HL-60/S4 treated with phorbol 12-myristate 13-acetate at 8.2 ng/mL for 4 days and 3 days (cell line): ENCODE measurements around the gene CD38.
"Not testable (repeated sequence)": the region's sequence is repeated elsewhere in the genome, so short reads cannot be mapped to it uniquely, and the experiment has no call there.

Source experiments
- in situ Hi-C: fragments of 300-500 bp; cut with MboI; formaldehyde crosslinking; loops from 2 replicates; pipeline ENCODE4 v1.15.0; 2022; ENCODE audit warnings: low sequenced_read_pairs

Gene CD38

DNA sequence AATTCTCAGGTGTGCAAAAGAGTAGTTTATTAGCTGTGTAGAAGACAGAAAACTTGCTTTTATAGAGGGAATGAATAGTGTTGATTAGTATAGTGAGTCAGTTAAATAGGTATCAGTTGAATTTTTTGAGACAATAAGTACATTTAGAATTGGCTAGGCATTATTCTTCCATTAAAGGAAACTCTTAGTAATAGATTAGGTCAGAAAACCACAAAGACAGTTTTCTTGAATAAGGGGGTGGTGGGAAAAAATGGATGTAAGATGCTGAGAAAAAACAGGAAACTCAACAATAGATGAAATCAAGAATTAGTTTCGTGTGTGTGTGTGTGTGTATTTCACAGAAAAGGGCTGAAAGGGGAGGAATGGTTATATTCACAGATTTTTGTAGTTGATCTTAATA is 16.8 kb downstream of the CD38 start:
- in situ Hi-C loops, result no loop called here

DNA sequence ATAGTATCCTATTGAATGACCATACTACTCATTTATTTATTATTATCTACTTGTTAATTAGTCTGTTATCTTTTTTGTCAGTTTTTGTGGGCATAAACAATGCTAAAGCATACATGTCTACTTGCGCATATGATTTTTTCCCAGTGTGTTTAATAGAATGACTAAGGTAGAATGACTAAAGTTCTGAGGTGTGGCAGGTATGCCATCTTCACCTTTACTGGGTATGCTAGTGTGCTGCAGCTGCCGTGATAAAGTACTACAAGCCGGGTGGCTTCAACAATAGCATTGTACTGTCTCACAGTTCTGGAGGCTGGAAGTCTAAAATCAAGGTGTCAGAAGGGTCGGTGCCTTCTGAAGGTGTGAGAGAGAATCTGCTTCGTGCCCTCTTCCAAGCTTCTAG is 19.2 kb downstream of the CD38 start:
- in situ Hi-C loops, result no loop called here

DNA sequence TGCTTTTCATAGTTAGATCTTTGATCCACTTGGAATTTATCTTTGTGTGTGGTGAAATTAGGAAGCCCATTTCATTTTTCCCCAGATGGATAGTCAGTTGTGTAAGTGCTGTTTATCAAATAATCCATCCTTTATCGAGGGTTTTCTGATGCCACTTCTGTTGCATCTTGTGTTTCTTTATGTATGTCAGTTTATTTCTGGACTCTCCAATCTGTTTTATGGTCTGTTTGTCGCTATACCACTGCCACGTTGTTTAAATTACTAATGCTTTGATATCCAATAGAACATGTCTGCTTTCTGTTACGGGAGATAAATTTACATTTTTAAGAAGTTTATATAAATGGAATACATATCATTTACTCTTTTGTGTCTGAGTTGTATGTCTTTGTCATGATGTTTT is 21.0 kb downstream of the CD38 start:
- in situ Hi-C loops, result no loop called here

DNA sequence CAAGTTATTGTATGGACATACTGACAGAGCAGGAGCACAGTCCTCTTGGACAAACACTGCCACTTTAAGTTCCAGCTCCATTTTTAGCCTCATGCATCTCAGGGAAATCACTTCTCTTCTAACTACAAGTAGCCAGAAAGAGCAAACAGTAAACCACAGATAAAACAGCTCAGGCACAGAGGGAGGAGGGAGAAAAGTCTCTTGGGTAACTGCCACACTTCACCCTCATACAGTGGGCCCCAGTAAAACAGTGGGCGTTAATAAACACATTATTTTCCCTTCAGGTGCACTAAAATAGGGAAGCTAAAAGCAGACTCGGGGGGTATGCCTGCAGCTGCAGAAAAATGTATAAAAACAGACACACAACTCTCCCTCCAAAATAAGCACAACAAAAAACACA is 21.6 kb downstream of the CD38 start:
- in situ Hi-C loops, result no loop called here

DNA sequence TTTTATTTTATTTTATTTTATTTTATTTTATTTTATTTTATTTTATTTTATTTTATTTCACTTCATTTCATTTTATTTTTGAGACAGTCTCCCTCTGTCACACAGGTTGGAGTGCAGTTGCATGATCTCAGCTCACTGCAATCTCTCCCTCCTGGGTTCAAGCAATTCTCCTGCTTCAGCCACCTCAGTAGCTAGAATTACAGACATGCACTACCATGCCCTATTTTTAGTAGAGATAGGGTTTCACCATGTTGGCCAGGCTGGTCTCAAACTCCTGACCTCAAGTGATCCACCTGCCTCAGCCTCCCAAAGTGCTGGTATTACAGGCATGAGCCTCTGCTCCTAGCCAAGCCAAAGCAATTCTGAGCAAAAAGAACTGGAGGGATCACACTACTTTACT is 24.4 kb downstream of the CD38 start:
- in situ Hi-C loops, result not testable (repeated sequence)

DNA sequence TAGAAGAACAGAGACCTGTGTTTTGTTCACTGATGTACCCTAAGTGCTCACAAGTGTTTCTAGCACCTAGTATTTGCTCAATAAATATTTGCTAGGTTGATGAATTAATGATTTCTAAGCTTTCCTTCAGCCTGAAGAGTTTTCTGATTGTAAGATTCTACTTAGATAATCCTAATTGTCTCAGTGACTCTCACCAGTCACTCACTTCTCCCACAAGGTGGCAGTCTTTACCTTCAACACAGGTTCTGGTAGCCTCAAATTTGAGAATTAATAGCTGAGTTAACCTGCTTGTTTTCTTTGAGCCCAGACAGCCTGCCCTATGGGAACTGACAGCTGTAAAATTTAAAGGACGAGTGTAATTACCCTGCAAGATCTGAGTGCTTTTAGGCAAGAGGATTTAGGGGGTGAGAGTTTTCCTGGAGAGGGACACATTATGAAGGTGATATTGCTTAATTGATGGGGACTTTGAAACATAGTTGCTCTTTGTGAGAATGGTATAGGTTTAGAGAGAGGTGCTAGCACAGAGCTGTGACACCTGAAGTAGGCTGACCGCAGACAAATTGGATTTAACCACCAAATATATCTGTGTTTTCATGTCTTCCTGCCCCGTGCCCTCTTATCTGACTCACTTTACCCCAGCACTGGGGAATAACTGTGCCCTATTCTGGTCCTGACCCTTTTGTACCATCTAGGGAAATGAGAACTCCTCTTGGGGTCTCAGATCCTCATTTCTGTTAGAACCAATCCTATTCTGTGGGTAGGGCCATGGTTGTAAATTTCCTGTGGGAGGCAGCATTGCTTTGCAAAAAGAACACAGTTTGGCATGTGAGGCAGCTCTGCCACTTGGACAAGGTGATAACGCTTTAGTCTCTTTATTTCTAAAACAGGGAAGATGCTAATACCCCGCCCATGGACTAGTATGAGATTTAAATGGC is 27.7 kb downstream of the CD38 start:
- in situ Hi-C loops, result no loop called here

DNA sequence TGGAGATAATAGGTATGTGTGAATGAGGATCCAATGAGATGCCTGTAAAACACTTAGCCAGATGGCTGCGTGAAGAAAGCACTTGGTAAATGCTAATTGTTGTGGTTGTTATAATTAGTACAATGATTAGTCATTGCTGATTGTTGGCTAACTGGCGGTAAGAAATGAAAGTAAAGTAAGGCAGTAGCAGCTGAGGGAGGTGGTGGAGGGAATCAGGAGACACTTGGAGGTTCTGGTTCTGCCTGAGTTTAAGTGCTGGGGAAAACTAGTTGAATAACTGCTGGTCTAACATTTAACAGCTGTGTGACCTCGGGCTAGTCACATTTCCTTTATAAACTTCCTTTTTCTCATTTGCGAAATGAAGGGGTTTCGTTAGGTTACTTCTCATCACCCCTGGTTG is 30.9 kb downstream of the CD38 start:
- in situ Hi-C loops, result no loop called here

DNA sequence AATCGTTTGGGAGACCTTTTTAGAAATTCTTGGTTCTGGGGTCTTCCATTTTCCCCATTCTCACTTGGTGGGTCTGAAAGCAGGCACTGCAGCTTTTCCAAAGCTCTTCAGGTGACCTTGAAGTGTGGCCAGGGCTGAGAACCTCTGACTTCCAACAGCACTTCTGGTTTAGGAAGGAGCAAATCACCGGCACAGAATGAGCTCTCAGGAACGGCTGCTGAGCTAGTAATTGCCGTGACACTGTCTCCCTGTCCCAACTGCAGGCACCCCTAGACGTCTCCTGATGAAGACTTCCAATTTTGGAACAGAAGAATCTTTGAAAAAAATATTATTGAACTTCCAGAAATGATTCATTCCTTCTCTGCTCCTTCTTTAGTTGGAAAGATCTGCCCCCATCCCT is 31.3 kb downstream of the CD38 start:
- in situ Hi-C loops, result no loop called here

DNA sequence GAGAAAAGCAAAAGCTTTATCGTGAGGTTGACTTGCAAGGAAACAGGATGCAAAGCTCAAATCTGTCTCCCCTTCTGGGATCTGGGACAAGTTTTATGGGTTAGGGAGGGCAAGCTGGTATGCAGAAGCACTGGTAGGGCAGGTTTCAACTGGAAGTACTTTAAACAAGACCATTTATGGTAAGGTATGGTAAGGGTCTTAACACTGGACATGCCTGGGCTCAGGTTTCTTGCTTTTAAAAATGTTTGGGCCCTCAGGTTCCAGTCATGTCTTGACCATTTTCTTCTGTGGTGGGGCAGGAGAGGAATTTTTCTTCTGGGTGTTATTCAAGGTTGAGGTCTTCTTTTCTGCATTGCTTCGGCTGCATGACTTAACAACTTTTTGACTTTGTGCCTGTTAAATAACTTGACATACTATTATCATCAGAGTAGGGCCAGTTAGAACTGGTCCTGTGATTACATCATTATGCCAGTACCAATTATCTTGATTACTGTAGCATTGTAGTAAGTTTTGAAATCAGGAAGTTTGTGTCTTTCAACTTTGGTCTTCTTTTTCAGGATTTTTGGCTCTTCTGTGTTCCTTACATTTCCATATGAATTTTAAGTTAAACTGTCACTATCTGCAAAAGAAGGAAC is 33.7 kb downstream of the CD38 start:
- in situ Hi-C loops, result no loop called here

DNA sequence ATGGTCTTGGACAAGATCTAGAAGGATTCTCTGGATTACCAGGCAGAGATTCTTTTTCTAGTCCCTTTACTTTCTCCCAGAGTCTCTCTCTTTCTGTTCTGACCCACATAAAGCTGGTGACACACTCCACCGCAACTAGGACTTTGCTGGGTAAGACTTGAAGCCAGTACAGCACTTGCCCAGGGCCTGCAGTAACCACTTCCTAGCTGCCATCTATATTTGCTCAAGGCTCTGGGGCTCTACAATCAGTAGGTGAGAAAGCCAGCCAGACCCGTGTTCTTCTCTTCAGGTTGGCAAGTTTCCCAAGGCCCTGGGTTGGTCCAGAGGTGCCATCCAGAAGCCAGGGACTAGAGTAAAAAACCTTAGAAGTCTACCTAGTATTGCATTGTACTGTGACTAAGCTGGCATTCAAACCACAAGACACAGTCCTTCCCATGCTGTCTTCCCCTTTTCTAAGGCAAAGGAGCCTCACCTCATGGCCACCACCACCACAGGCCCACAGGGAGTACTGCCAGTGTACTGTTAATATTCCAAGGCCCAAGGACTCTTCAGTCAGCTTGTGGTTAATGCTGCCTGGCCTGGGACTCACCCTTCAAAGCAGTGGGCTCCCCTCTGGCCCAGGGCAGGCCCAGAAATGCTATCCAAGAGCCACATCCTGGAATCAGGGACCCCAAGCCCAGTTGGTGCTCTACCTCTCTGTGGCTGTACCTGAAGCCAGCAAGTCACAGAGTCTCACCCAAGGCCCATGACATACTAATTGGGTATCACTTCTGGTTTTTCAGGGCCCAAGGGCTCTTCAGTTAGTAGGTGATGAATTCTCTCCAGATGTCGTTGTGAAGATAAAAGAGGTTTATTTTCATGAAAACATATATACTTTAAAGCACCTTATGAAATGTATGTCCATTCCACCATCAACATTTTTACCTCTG is 54.7 kb downstream of the CD38 start:
- in situ Hi-C loops, result no loop called here

DNA sequence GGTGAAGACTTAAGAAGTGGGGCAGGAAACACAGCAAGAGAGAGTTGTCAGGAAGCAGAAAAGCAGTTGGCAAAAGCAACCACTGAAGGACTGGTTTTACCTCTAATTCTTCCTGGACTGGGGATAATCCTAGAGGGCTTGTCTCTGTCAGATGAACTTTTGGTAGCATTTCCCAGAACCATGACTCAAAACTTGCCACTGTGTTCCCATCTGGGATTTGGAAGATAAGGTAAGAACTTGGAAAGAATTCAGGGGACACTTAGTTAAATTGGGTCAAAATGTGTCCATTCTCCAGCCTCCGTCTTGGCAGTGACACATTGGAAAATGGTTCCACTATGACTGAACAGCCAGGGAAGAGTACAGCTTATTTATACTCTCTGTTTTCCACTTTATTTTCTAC is 55.7 kb downstream of the CD38 start:
- in situ Hi-C loops, result no loop called here

DNA sequence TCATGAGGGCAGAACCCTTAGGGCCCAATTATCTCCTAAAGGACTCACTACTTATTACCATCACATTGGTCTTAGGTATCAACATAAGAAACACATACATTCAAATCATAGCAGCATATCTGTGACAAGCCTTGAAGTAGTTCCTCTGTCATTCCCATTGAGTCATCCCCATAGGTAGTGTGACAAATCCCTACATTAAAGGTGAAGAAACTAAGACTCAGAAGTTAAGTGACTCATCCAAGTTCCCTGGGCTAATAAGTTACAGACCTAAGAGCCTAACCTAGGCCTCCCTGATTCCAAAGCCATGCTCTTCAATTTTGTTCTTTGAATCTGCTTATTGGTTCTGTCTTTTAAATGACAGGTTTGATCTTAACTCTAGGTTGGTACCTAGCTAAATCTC is 58.2 kb downstream of the CD38 start:
- in situ Hi-C loops, result no loop called here

DNA sequence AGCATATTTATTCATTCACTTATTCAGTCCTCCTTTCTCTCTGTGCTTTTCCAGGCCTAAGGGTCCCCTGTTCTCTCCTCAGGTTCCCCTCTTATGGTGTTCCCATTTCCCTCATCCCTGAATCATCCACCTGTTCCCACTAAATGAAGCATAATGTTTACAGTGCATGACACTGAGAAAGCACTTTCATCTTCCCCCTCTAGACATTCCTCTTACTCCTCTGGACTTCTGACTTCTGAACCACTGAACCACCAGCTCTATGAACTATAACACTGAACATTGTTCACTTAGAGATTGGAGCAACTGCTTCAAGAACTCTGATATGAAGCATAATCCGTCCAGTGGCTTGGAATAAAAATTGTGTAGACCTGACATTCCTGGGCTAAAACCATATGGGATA is 59.5 kb downstream of the CD38 start:
- in situ Hi-C loops, result no loop called here

DNA sequence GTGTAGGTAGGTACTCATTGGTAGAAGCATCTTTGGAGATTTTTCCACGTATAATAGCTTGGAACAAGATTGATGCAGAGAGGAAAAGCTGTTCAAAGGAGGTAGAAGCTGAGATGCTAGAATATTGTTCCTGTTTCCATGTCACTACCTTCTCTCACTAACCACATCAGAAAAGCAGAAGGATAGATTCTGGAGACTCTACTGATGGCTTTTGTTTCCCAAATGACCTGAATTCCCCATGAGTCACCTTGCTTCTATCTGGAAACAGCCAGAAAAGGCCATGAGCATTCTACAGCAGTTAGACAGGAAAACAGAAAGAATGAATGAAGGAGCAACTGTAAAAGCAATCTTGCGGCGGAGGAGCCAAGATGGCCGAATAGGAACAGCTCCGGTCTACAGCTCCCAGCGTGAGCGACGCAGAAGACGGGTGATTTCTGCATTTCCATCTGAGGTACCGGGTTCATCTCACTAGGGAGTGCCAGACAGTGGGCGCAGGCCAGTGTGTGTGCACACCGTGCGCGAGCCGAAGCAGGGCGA is 63.1 kb downstream of the CD38 start:
- in situ Hi-C loops, result not testable (repeated sequence)

DNA sequence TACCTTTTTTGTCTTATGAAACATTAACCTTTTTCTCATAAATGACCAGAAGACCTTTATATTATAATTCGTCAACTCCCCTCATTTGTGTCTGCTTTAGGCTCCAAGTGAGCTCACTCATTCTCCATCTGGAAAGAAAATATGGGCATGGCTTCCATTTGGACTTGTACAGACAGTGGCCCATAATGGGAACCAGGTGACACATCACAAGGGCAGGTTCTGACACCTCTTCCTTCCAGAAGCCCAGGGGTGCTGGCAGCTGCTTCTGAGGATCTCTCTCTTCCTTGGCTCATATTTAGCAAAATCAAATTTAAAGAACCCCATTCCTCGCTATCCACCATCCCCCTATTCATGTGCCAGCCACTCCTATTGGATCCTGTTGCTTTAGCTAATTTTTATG is 69.6 kb downstream of the CD38 start:
- in situ Hi-C loops, result no loop called here

DNA sequence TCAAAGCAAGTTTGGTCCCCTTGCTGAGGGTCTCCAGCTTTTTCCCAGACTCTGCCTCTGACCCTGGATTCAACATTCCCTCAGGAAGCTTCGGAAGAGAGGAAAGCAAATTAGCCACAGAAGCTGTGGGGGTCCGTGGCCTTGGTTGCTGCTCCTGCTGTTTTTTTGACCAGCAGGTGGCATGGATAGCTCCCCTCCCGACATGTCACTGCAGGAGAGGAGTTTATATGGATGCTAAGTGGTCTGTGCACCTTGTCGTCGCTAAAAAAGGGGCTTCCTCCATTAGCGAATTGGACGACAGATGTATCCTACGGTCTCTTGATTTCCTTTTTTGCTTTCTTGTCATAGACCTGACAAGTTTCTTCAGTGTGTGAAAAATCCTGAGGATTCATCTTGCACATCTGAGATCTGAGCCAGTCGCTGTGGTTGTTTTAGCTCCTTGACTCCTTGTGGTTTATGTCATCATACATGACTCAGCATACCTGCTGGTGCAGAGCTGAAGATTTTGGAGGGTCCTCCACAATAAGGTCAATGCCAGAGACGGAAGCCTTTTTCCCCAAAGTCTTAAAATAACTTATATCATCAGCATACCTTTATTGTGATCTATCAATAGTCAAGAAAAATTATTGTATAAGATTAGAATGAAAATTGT is 70.2 kb downstream of the CD38 start:
- in situ Hi-C loops, result no loop called here

DNA sequence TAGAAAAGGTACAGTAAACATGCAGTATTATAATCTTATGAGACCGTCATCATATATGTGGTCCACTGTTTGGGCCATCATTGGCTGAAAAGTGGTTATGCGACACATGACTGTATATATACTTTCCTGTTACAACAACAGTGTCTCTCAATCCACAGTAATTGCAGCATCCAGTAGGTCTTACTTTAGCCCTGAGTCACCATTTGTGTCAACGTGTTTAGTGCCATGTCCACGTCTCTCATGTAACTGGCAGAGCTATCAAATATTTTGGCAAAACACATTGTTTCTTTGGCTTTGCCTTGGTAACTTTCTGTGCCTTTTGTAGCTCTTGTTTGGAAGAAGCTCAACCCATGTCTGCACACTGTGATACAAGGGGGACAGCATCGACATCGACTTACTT is 73.8 kb downstream of the CD38 start:
- in situ Hi-C loops, result loop anchor here (25.0 kb wide), 1 partner anchor 615 kb away; no protein-coding TSS in a partner anchor

DNA sequence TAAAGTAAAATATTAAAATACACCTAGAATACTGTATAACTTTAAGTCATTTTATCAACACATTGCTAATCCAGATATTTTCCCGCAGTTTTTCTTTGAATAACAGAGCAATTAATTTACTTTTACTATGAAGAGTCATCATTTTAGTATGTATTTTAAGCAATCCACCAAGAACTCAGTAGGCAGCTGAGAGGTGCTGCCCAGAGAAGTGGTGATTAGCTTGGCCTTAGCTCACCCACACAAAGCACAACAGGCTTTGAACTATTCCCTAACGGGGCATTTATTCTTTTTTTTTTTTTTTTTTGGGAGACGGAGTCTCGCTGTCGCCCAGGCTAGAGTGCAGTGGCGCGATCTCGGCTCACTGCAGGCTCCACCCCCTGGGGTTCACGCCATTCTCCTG is 74.4 kb downstream of the CD38 start:
- in situ Hi-C loops, result loop anchor here (25.0 kb wide), 1 partner anchor 615 kb away; no protein-coding TSS in a partner anchor

DNA sequence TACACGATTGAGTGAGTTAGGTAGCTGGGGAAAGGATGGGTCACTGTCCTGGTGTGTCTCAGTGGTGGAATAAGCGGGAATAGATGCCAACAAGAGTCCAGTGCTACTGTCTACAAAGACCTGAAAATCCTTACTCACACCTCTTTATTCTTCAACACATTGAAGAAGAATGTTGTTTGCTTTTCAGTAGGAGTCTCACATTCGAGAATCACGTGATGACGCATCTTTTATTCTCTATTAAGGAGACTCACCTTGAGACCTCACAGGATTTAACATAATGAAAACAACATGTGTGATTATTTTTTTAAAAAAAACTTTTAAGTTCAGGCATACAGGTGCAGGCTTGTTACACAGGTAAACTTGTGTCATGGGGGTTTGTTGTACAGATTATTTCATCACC is 75.2 kb downstream of the CD38 start:
- in situ Hi-C loops, result loop anchor here (25.0 kb wide), 1 partner anchor 616 kb away; no protein-coding TSS in a partner anchor

DNA sequence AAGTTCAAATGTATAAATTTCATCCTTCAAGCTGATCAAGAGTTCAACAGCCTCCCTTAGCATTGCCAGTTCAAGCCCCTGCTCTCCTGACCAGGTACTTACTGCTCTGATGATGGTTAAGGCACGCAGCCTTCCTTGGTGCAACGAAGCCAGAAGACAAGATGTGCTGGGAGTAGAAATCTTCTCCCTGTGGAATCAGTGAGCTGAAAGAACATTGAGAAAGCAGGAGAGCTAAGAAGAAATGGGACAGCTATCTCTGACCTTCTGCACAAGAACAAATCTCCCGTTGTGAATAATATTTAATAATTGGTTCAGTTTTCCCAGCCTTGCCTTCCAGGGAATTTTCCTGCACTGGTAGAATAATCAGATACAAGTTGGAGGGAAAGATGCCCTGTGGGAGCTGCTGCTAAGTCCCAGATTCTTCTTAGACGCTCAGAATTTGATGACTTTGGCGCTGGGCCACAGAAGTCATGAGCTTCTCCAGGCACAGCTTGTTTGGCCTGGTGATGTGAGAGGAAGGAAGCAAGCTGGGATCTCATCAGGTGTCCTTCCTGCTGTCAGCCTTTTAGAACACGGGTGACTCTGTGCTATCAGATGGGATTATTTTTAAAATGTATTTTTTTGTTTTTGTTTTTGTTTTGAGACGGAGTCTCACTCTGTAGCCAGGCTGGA is 77.8 kb downstream of the CD38 start:
- in situ Hi-C loops, result loop anchor here (25.0 kb wide), 1 partner anchor 619 kb away; no protein-coding TSS in a partner anchor
